ENCODE results near the gene REPIN1.

GRCh38 chr7:150381785-150382122 lies 13.1 kb downstream of the REPIN1 start:
- no peak for TF ChIP-seq EZH2 (IDR thresholded peaks at IDR 0.05)
- no peak for TF ChIP-seq ZNF274 (IDR thresholded peaks at IDR 0.05; ENCODE audit: low read depth, low read length)
- no peak for TF ChIP-seq CTCF (IDR thresholded peaks at IDR 0.05 in 2 of 3, conservative IDR thresholded peaks at IDR 0.05 in 1 of 3; ENCODE audit: borderline replicate concordance in 1 of 3, insufficient read depth in 1 of 3, low read depth in 2 of 3, low read length in 2 of 3)
- TF ChIP-seq FOSL1 (IDR thresholded peaks at IDR 0.05; ENCODE audit: low read depth): no peak
- no peak for TF ChIP-seq POLR2AphosphoS5 (IDR thresholded peaks at IDR 0.05; ENCODE audit: low read depth, low read length)
- no peak for TF ChIP-seq ZFX (IDR thresholded peaks at IDR 0.05)
- TF ChIP-seq SIN3A (IDR thresholded peaks at IDR 0.05; ENCODE audit: low read depth): no peak
- TF ChIP-seq POLR2A (IDR thresholded peaks at IDR 0.05; ENCODE audit: borderline replicate concordance, extremely low read depth, insufficient read depth, insufficient read length): no peak
- no peak for TF ChIP-seq TCF7L2 (IDR thresholded peaks at IDR 0.05; ENCODE audit: borderline replicate concordance, extremely low read depth, insufficient read depth, insufficient read length)
- TF ChIP-seq REST (IDR thresholded peaks at IDR 0.05; ENCODE audit: low read depth): no peak
- no peak for TF ChIP-seq SP1 (IDR thresholded peaks at IDR 0.05; ENCODE audit: low read depth)
- TF ChIP-seq MAX (IDR thresholded peaks at IDR 0.05): no peak
- TF ChIP-seq RAD21 (IDR thresholded peaks at IDR 0.05; ENCODE audit: low read depth): no peak
- TF ChIP-seq YY1 (IDR thresholded peaks at IDR 0.05; ENCODE audit: extremely low read depth, insufficient replicate concordance, low read depth, low read length): no peak
